Upper lobe of left lung (tissue), 6 donors: ENCODE data around the gene HPSE2. TPM values are rescaled to one million over a fixed set of nuclear protein-coding genes. Genes with fewer than 3 reads are reported as not detected.

Experiments used
- ATAC-seq, 2 donors: fragments of 200-7000 bp; cut with Tn5 transposase; one replicate each; pipeline ENCODE4 v1.9.1; 2022; ENCODE audit warnings: mild to moderate bottlenecking in 2 of 2, moderate library complexity in 2 of 2; ENCODE audit not compliant: low FRiP score in 2 of 2
- DNase-seq, 2 donors: peaks; one replicate each; pipeline ENCODE4 v3.0.0-alpha.2; 2019 to 2020
- H3K27ac ChIP-seq, 4 donors: fragments of 200-600 bp; sonication (generic); one replicate each; pipeline ENCODE4 v1.5.1; 2016 to 2019
- H3K27me3 ChIP-seq, 4 donors: fragments of 200-600 bp; sonication (generic); one replicate each; pipeline ENCODE4 v1.5.1; 2017 to 2019
- H3K36me3 ChIP-seq, 4 donors: fragments of 200-600 bp; sonication (generic); one replicate each; pipeline ENCODE4 v1.5.1; 2016 to 2019
- H3K4me1 ChIP-seq, 4 donors: fragments of 200-600 bp; sonication (generic); one replicate each; pipeline ENCODE4 v1.5.1; 2018 to 2019
- H3K4me3 ChIP-seq, 4 donors: fragments of 200-600 bp; sonication (generic); one replicate each; pipeline ENCODE4 v1.5.1; 2017 to 2019; ENCODE audit warnings: mild to moderate bottlenecking in 2 of 4, moderate library complexity in 1 of 4
- H3K9me3 ChIP-seq, 4 donors: fragments of 200-600 bp; sonication (generic); one replicate each; pipeline ENCODE4 v1.5.1; 2018 to 2019
- EP300 ChIP-seq, 4 donors: sonication (generic); formaldehyde crosslinking; IDR thresholded peaks; one replicate each; pipeline ENCODE4 v1.5.1; 2017; ENCODE audit warnings: antibody characterized with exemption in 4 of 4, control low read depth in 2 of 4
- POLR2A ChIP-seq, 4 donors: fragments of 450-650 bp; IDR thresholded peaks; one replicate each; pipeline ENCODE4 v1.5.1; 2016 to 2017; ENCODE audit warnings: antibody characterized with exemption in 4 of 4, mild to moderate bottlenecking in 2 of 4
- POLR2AphosphoS5 ChIP-seq, 2 donors: sonication (generic); formaldehyde crosslinking; IDR thresholded peaks; one replicate each; pipeline ENCODE4 v1.5.1; 2017; ENCODE audit warnings: antibody characterized with exemption in 2 of 2
- WGBS, 2 donors: methylation state at CpG; one replicate each; pipeline ENCODE4 v1.1.5; 2017 to 2018; 5-methylcytosine and 5-hydroxymethylcytosine counted together
- total RNA-seq, 6 donors: library from RNA; depleted of rRNA in 4 of 6; stranded (reverse); fragments of >200 nt in 4 of 6; gene quantifications; one replicate each; pipeline versions ENCODE4 v1.1.0 to v1.2.1, GENCODE V29; 2016 to 2021
- TF ChIP-seq, protein P1 (sequence below), 6 experiments: fragments of 450-650 bp in 4 of 6; fragments of 200-600 bp in 2 of 6; sonication (generic) in 2 of 6; IDR thresholded peaks; one replicate each; pipeline ENCODE4 v1.5.1; 2016 to 2019; ENCODE audit warnings: antibody characterized with exemption in 6 of 6
- donor health status: DM: no; HTN: no; CAD: no; lungs with moderate emphysema.
- donor health status: DM: no; HTN: yes; CAD: no; lungs with severe emphysema.

Gene HPSE2
- total RNA-seq, 6 donors from 2014 or later: 0.15 to 1.1 (median 0.91) TPM; not detected in 1

DNA sequence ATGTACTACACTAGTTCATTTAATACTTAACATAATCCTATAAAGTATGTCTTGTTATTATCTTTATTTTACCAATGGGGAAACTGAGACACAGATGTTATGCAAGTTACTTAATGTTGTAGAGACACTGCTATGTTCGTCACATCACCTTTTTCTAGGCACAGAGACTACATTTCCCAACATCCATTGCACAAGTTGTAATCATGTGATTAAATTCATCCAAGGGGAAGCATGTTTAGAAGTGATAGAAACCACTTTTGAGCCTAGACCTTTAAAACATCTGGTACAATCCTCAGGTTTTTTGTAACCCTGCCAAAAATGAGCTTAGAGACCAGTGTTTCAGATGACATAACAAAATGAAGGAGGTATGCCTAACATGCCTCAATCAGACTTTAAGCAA lies 402.1 kb downstream of the HPSE2 start:
- H3K4me1 ChIP-seq: no peaks in the 10 kb centered on the region
- no peak for TF ChIP-seq EP300 (IDR thresholded peaks at IDR 0.05)
- TF ChIP-seq POLR2A (IDR thresholded peaks at IDR 0.05): no peak
- no peak for TF ChIP-seq POLR2AphosphoS5 (IDR thresholded peaks at IDR 0.05)
- TF ChIP-seq, protein P1, sequence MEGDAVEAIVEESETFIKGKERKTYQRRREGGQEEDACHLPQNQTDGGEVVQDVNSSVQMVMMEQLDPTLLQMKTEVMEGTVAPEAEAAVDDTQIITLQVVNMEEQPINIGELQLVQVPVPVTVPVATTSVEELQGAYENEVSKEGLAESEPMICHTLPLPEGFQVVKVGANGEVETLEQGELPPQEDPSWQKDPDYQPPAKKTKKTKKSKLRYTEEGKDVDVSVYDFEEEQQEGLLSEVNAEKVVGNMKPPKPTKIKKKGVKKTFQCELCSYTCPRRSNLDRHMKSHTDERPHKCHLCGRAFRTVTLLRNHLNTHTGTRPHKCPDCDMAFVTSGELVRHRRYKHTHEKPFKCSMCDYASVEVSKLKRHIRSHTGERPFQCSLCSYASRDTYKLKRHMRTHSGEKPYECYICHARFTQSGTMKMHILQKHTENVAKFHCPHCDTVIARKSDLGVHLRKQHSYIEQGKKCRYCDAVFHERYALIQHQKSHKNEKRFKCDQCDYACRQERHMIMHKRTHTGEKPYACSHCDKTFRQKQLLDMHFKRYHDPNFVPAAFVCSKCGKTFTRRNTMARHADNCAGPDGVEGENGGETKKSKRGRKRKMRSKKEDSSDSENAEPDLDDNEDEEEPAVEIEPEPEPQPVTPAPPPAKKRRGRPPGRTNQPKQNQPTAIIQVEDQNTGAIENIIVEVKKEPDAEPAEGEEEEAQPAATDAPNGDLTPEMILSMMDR (IDR thresholded peaks at IDR 0.05): no peak
- no peak for ATAC-seq

DNA sequence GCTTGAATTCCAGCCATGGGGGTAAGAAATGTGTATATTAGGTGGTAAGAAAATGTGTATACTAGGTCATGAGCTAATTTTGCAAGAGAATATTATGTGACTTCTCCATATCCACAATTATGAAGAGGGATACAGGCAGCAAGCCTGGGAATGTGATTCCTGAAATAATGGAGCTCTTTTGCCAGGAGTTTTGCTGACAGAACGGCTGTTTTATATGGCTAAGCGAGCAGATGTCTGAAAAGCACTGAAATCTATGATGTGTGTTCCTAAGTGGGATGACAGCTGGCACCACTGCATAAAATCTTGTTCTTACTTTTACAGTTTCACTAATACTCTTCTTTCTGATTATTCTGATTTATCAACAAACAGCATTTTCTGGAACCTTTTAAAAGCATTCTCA lies 402.9 kb downstream of the HPSE2 start:
- Histone ChIP-seq H3K27me3 (no peaks in the 10 kb centered on the region), H3K9me3 (no peaks in the 10 kb centered on the region), H3K27ac (no peak overlapping the region), H3K4me1 (no peaks in the 10 kb centered on the region), H3K36me3 (no peaks in the 10 kb centered on the region), H3K4me3 (no peak overlapping the region)
- 77% methylated on average over 2 of the region's 2 CpGs for WGBS, 2 donors
- TF ChIP-seq, protein P1 (IDR thresholded peaks at IDR 0.05): no peak
- TF ChIP-seq POLR2A (IDR thresholded peaks at IDR 0.05): no peak
- no peak for TF ChIP-seq EP300 (IDR thresholded peaks at IDR 0.05)
- no peak for TF ChIP-seq POLR2AphosphoS5 (IDR thresholded peaks at IDR 0.05)
- no peak for DNase-seq
- ATAC-seq: no peak

More for the DNA sequence above, 402.1 kb downstream of the HPSE2 start:
- H3K4me3 ChIP-seq: no peak overlapping the region
- DNase-seq: no peak
- H3K9me3 ChIP-seq: no peaks in the 10 kb centered on the region
- H3K27ac ChIP-seq: no peak overlapping the region
- WGBS, 2 donors: 76 to 80% methylated on average over 1 of the region's 1 CpG
- no peaks in the 10 kb centered on the region for H3K27me3 ChIP-seq
- H3K36me3 ChIP-seq: no peaks in the 10 kb centered on the region

DNA sequence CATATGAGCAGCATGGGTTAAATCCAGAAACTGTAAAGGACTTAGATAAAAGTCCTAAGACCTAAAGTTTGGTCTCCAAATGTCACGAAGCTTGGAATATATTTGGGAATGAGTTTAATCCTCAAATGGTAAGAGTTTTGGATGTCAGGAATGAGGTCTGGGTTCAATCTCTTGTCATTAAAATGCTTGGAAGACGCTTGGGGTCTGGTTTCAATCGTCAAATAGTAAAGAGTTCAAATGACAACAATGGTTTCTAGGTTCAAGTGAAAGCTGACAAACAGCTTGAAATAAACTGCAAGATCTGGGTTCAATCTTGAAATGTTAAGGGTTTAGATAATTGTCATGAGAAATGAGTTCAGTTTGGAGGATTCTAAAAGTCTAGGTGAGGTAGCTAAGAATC lies 403.5 kb downstream of the HPSE2 start:
- Histone ChIP-seq H3K4me1 (no peaks in the 10 kb centered on the region), H3K27ac (no peak overlapping the region), H3K9me3 (no peaks in the 10 kb centered on the region), H3K27me3 (no peaks in the 10 kb centered on the region), H3K4me3 (no peak overlapping the region), H3K36me3 (no peaks in the 10 kb centered on the region)
- TF ChIP-seq, protein P1 (IDR thresholded peaks at IDR 0.05): no peak
- TF ChIP-seq POLR2AphosphoS5 (IDR thresholded peaks at IDR 0.05): no peak
- no peak for TF ChIP-seq POLR2A (IDR thresholded peaks at IDR 0.05)
- no peak for TF ChIP-seq EP300 (IDR thresholded peaks at IDR 0.05)
- 60 to 70% methylated on average over 3 of the region's 3 CpGs for WGBS, 2 donors
- DNase-seq (no peak), ATAC-seq (no peak)

DNA sequence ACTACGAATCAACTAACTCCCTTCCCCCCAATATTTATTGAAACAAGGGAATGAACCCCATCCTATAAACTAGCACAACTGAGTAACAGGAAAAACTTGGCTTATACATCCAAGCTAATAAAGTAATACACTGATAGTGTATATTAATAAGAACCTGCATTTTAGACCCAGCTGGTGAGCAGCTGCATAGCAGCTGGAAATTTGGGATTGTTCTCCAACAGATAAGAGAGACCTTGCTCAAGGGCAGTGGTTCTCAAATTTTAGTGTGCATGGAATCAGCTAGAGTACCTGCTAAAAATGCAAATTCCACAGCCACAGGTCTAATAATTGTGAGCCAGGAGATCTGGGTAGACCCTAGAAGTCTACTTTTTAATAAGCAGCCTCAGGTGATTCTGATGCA lies 404.3 kb downstream of the HPSE2 start:
- no peak for ATAC-seq

DNA sequence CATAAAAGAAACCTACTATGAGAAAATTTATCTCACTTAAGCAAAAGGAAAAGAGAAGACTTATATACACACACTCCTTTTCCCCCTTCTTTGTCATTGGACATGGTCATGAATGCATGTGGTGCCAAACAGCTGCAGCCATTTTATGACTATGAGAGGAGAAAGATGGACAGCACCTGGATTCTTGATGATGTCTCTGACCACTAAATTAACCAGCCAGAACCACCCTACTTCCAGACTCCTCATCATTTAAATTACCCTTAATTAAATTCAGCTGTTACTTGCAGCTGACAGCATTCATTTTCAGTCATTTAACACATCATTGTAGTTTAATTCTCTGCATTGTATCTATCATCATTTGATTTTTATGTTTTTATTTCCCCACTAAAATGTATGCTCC lies 409.9 kb downstream of the HPSE2 start:
- Histone ChIP-seq H3K27me3 (no peaks in the 10 kb centered on the region), H3K9me3 (no peaks in the 10 kb centered on the region), H3K4me3 (no peak overlapping the region), H3K36me3 (no peaks in the 10 kb centered on the region), H3K4me1 (no peaks in the 10 kb centered on the region), H3K27ac (no peak overlapping the region)
- no peak for DNase-seq
- TF ChIP-seq, protein P1 (IDR thresholded peaks at IDR 0.05): no peak
- no peak for TF ChIP-seq EP300 (IDR thresholded peaks at IDR 0.05)
- no peak for TF ChIP-seq POLR2A (IDR thresholded peaks at IDR 0.05)
- no peak for TF ChIP-seq POLR2AphosphoS5 (IDR thresholded peaks at IDR 0.05)
- ATAC-seq: no peak

More for the DNA sequence above, 404.3 kb downstream of the HPSE2 start:
- TF ChIP-seq POLR2A (IDR thresholded peaks at IDR 0.05) (no peak), POLR2AphosphoS5 (IDR thresholded peaks at IDR 0.05) (no peak), EP300 (IDR thresholded peaks at IDR 0.05) (no peak)
- TF ChIP-seq, protein P1 (IDR thresholded peaks at IDR 0.05): no peak
- 62 to 79% methylated on average over 1 of the region's 1 CpG for WGBS, 2 donors
- Histone ChIP-seq H3K36me3 (no peaks in the 10 kb centered on the region), H3K4me3 (no peak overlapping the region), H3K4me1 (no peaks in the 10 kb centered on the region), H3K27me3 (no peaks in the 10 kb centered on the region), H3K27ac (no peak overlapping the region), H3K9me3 (no peaks in the 10 kb centered on the region)
- DNase-seq: no peak
